GM23338 (cell line): Measurements from ENCODE around the gene AKAP13. TPM values are rescaled to one million over a fixed set of nuclear protein-coding genes. Genes with fewer than 3 reads are reported as not detected.
A peak's percentile ranks its signal among the peaks of the same experiment; 100 is the strongest.

Experiments
- ATAC-seq: fragments of 200-7000 bp; cut with Tn5 transposase; 3 replicates; pipeline ENCODE4 v1.9.1; 2020
- DNase-seq: peaks from one replicate; pipeline ENCODE4 v3.0.0-alpha.2; 2015; ENCODE audit warnings: low spot score
- H2AFZ ChIP-seq: fragments of 200-600 bp; sonication (generic); 2 replicates; pipeline ENCODE4 v1.8.0; 2016; ENCODE audit warnings: antibody characterized with exemption, mild to moderate bottlenecking, moderate library complexity
- H3F3A ChIP-seq: fragments of 200-600 bp; sonication (generic); replicated peaks from 2 replicates; pipeline ENCODE4 v1.8.0; 2017; ENCODE audit warnings: antibody characterized with exemption, mixed run types, low read depth
- H3K27ac ChIP-seq: fragments of 200-600 bp; sonication (generic); 2 replicates; pipeline ENCODE4 v1.6.1; 2016; ENCODE audit warnings: low read depth
- H3K27me3 ChIP-seq: fragments of 200-600 bp; sonication (generic); 2 replicates; pipeline ENCODE4 v1.8.0; 2016; ENCODE audit warnings: mild to moderate bottlenecking, mixed run types, moderate library complexity; ENCODE audit not compliant: insufficient read depth
- H3K36me3 ChIP-seq: fragments of 200-600 bp; sonication (generic); 2 replicates; pipeline ENCODE4 v1.8.0; 2016; ENCODE audit warnings: mild to moderate bottlenecking; ENCODE audit not compliant: insufficient read depth
- H3K4me1 ChIP-seq: fragments of 200-600 bp; sonication (generic); 2 replicates; pipeline ENCODE4 v1.8.0; 2016; ENCODE audit warnings: mild to moderate bottlenecking, moderate library complexity; ENCODE audit not compliant: insufficient read depth
- H3K4me2 ChIP-seq: fragments of 200-600 bp; sonication (generic); 2 replicates; pipeline ENCODE4 v1.7.1; 2017; ENCODE audit warnings: mixed run types
- H3K4me3 ChIP-seq: fragments of 200-600 bp; sonication (generic); 2 replicates; pipeline ENCODE4 v1.6.1; 2016; ENCODE audit warnings: mixed run types
- H3K79me2 ChIP-seq: fragments of 200-600 bp; sonication (generic); replicated peaks from 2 replicates; pipeline ENCODE4 v1.8.0; 2017; ENCODE audit warnings: mild to moderate bottlenecking; ENCODE audit not compliant: insufficient read depth
- H3K9me2 ChIP-seq: fragments of 200-600 bp; sonication (generic); 2 replicates; pipeline ENCODE4 v1.8.0; 2017; ENCODE audit not compliant: insufficient read depth
- H4K20me1 ChIP-seq: fragments of 200-600 bp; sonication (generic); replicated peaks from 2 replicates; pipeline ENCODE4 v1.8.0; 2017; ENCODE audit warnings: mild to moderate bottlenecking; ENCODE audit not compliant: insufficient read depth
- H3K27ac Mint-ChIP-seq: 2 replicates; pipeline ENCODE4 v1.8.0; 2020; ENCODE audit warnings: inconsistent platforms, mild to moderate bottlenecking, moderate library complexity, mixed read lengths
- H3K27me3 Mint-ChIP-seq: 3 replicates; pipeline ENCODE4 v1.8.0; 2022; ENCODE audit warnings: low read depth, mild to moderate bottlenecking, moderate library complexity, mixed read lengths, inconsistent platforms; ENCODE audit not compliant: insufficient read depth, poor library complexity
- H3K36me3 Mint-ChIP-seq: 3 replicates; pipeline ENCODE4 v1.8.0; 2021; ENCODE audit warnings: low read depth, mild to moderate bottlenecking, inconsistent platforms, moderate library complexity, mixed read lengths
- H3K4me1 Mint-ChIP-seq: 3 replicates; pipeline ENCODE4 v1.8.0; 2020; ENCODE audit warnings: mild to moderate bottlenecking, inconsistent platforms, mixed read lengths
- H3K4me3 Mint-ChIP-seq: 3 replicates; pipeline ENCODE4 v1.8.0; 2021; ENCODE audit warnings: moderate library complexity, mild to moderate bottlenecking, inconsistent platforms, mixed read lengths
- H3K9me3 Mint-ChIP-seq: 3 replicates; pipeline ENCODE4 v1.8.0; 2020; ENCODE audit warnings: moderate library complexity, mild to moderate bottlenecking, inconsistent platforms, mixed read lengths
- CREB1 ChIP-seq: fragments of 250-450 bp; sonication (Bioruptor Pico); IDR thresholded peaks from 2 replicates; pipeline ENCODE4 v1.5.0; 2020; ENCODE audit warnings: low read depth, mild to moderate bottlenecking, moderate library complexity
- CTCF ChIP-seq, 2 experiments: fragments of 200-600 bp in 1 of 2; sonication (generic) in 1 of 2; conservative IDR thresholded peaks; 2 replicates each; pipeline versions ENCODE4 v1.5.1 to v1.6.1; 2016 to 2017; ENCODE audit warnings: antibody characterized with exemption in 2 of 2, low read depth in 2 of 2, mild to moderate bottlenecking in 2 of 2, moderate library complexity in 1 of 2
- ETS1 ChIP-seq: IDR thresholded peaks from 2 replicates; pipeline ENCODE4 v1.6.1; 2016; ENCODE audit warnings: antibody characterized with exemption
- EZH2 ChIP-seq: fragments of 200-600 bp; sonication (generic); IDR thresholded peaks from one replicate; pipeline ENCODE4 v1.8.0; 2017; ENCODE audit warnings: antibody characterized with exemption, mild to moderate bottlenecking, low read depth; ENCODE audit not compliant: unreplicated experiment
- EZH2phosphoT487 ChIP-seq: fragments of 200-600 bp; sonication (generic); IDR thresholded peaks from one replicate; pipeline ENCODE4 v1.8.1; 2018; ENCODE audit warnings: antibody characterized with exemption; ENCODE audit not compliant: unreplicated experiment
- JUNB ChIP-seq: IDR thresholded peaks from one replicate; pipeline ENCODE4 v1.6.1; 2016; ENCODE audit warnings: antibody characterized with exemption; ENCODE audit not compliant: unreplicated experiment
- NANOG ChIP-seq: IDR thresholded peaks from 2 replicates; pipeline ENCODE4 v1.6.1; 2016; ENCODE audit warnings: antibody characterized with exemption, borderline replicate concordance
- POLR2AphosphoS5 ChIP-seq: IDR thresholded peaks from 2 replicates; pipeline ENCODE4 v1.6.1; 2016; ENCODE audit warnings: antibody characterized with exemption, low read depth
- STAT1 ChIP-seq: IDR thresholded peaks from one replicate; pipeline ENCODE4 v1.6.1; 2016; ENCODE audit warnings: antibody characterized with exemption; ENCODE audit not compliant: unreplicated experiment
- ZNF114 ChIP-seq: fragments of 250-450 bp; sonication (Bioruptor Pico); IDR thresholded peaks from 2 replicates; pipeline ENCODE4 v1.5.0; 2020; ENCODE audit warnings: mild to moderate bottlenecking, moderate library complexity
- ZNF331 ChIP-seq: fragments of 250-450 bp; sonication (Bioruptor Pico); IDR thresholded peaks from 2 replicates; pipeline ENCODE4 v1.5.0; 2020; ENCODE audit warnings: low read depth, mild to moderate bottlenecking, moderate library complexity
- polyA plus RNA-seq: library from polyadenylated mRNA; unstranded; fragments of >200 nt; fragmentation: Nextera tagmentation; extraction: Ambion mirVana; gene quantifications from 2 replicates; pipeline ENCODE4 v1.2.1, GENCODE V29; 2016
- total RNA-seq: library from RNA; depleted of rRNA; stranded (reverse); fragments of >200 nt; shearing (Covaris generic); gene quantifications from 2 replicates; pipeline ENCODE4 v1.2.3, GENCODE V29; 2014
- TF ChIP-seq, protein P1 (sequence below): IDR thresholded peaks from one replicate; pipeline ENCODE4 v1.6.1; 2018; ENCODE audit warnings: antibody characterized with exemption; ENCODE audit not compliant: unreplicated experiment
- TF ChIP-seq, protein P2 (sequence below): fragments of 250-450 bp; sonication (Bioruptor Pico); IDR thresholded peaks from 2 replicates; pipeline ENCODE4 v1.5.0; 2020; ENCODE audit warnings: mild to moderate bottlenecking, moderate library complexity

Gene AKAP13
- total and polyA plus RNA-seq, 2 experiments from 2014 or later: 46.2 to 60.7 TPM

GRCh38 chr15:85503151-85503799 lies 122.9 kb downstream of the AKAP13 start:
- H3K27me3 Mint-ChIP-seq: peaks cover 2% of the 10 kb centered on the region
- no peak overlapping the region for H3K27ac ChIP-seq
- peaks cover 25% of the 10 kb centered on the region for H3K4me1 ChIP-seq
- peak overlapping the region; percentile 17; the same call in 1 of the 2 replicates for H3K27ac Mint-ChIP-seq
- no peaks in the 10 kb centered on the region for H3K27me3 ChIP-seq
- H4K20me1 ChIP-seq: peaks cover 17% of the 10 kb centered on the region
- DNase-seq (no peak), ATAC-seq (no peak)
- no peak for TF ChIP-seq CTCF (conservative IDR thresholded peaks at IDR 0.05; ENCODE audit: low read depth in 2 of 2)
- TF ChIP-seq JUNB: no peak
- TF ChIP-seq ZNF331 (CRISPR knock-in tag): no peak
- no peak for TF ChIP-seq EZH2phosphoT487
- TF ChIP-seq STAT1: no peak
- TF ChIP-seq, protein P1, sequence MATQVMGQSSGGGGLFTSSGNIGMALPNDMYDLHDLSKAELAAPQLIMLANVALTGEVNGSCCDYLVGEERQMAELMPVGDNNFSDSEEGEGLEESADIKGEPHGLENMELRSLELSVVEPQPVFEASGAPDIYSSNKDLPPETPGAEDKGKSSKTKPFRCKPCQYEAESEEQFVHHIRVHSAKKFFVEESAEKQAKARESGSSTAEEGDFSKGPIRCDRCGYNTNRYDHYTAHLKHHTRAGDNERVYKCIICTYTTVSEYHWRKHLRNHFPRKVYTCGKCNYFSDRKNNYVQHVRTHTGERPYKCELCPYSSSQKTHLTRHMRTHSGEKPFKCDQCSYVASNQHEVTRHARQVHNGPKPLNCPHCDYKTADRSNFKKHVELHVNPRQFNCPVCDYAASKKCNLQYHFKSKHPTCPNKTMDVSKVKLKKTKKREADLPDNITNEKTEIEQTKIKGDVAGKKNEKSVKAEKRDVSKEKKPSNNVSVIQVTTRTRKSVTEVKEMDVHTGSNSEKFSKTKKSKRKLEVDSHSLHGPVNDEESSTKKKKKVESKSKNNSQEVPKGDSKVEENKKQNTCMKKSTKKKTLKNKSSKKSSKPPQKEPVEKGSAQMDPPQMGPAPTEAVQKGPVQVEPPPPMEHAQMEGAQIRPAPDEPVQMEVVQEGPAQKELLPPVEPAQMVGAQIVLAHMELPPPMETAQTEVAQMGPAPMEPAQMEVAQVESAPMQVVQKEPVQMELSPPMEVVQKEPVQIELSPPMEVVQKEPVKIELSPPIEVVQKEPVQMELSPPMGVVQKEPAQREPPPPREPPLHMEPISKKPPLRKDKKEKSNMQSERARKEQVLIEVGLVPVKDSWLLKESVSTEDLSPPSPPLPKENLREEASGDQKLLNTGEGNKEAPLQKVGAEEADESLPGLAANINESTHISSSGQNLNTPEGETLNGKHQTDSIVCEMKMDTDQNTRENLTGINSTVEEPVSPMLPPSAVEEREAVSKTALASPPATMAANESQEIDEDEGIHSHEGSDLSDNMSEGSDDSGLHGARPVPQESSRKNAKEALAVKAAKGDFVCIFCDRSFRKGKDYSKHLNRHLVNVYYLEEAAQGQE: no peak
- no peak for TF ChIP-seq EZH2
- TF ChIP-seq NANOG: no peak
- no peak for TF ChIP-seq ETS1
- TF ChIP-seq CREB1 (CRISPR knock-in tag): no peak
- no peak for TF ChIP-seq ZNF114 (CRISPR knock-in tag)
- TF ChIP-seq, protein P2, sequence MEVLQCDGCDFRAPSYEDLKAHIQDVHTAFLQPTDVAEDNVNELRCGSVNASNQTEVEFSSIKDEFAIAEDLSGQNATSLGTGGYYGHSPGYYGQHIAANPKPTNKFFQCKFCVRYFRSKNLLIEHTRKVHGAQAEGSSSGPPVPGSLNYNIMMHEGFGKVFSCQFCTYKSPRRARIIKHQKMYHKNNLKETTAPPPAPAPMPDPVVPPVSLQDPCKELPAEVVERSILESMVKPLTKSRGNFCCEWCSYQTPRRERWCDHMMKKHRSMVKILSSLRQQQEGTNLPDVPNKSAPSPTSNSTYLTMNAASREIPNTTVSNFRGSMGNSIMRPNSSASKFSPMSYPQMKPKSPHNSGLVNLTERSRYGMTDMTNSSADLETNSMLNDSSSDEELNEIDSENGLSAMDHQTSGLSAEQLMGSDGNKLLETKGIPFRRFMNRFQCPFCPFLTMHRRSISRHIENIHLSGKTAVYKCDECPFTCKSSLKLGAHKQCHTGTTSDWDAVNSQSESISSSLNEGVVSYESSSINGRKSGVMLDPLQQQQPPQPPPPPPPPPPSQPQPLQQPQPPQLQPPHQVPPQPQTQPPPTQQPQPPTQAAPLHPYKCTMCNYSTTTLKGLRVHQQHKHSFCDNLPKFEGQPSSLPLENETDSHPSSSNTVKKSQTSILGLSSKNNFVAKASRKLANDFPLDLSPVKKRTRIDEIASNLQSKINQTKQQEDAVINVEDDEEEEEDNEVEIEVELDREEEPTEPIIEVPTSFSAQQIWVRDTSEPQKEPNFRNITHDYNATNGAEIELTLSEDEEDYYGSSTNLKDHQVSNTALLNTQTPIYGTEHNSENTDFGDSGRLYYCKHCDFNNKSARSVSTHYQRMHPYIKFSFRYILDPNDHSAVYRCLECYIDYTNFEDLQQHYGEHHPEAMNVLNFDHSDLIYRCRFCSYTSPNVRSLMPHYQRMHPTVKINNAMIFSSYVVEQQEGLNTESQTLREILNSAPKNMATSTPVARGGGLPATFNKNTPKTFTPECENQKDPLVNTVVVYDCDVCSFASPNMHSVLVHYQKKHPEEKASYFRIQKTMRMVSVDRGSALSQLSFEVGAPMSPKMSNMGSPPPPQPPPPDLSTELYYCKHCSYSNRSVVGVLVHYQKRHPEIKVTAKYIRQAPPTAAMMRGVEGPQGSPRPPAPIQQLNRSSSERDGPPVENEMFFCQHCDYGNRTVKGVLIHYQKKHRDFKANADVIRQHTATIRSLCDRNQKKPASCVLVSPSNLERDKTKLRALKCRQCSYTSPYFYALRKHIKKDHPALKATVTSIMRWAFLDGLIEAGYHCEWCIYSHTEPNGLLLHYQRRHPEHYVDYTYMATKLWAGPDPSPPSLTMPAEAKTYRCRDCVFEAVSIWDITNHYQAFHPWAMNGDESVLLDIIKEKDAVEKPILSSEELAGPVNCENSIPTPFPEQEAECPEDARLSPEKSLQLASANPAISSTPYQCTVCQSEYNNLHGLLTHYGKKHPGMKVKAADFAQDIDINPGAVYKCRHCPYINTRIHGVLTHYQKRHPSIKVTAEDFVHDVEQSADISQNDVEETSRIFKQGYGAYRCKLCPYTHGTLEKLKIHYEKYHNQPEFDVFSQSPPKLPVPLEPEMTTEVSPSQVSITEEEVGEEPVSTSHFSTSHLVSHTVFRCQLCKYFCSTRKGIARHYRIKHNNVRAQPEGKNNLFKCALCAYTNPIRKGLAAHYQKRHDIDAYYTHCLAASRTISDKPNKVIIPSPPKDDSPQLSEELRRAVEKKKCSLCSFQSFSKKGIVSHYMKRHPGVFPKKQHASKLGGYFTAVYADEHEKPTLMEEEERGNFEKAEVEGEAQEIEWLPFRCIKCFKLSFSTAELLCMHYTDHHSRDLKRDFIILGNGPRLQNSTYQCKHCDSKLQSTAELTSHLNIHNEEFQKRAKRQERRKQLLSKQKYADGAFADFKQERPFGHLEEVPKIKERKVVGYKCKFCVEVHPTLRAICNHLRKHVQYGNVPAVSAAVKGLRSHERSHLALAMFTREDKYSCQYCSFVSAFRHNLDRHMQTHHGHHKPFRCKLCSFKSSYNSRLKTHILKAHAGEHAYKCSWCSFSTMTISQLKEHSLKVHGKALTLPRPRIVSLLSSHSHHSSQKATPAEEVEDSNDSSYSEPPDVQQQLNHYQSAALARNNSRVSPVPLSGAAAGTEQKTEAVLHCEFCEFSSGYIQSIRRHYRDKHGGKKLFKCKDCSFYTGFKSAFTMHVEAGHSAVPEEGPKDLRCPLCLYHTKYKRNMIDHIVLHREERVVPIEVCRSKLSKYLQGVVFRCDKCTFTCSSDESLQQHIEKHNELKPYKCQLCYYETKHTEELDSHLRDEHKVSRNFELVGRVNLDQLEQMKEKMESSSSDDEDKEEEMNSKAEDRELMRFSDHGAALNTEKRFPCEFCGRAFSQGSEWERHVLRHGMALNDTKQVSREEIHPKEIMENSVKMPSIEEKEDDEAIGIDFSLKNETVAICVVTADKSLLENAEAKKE: no peak
- no peak for TF ChIP-seq POLR2AphosphoS5
- no peak overlapping the region for H3K4me3 ChIP-seq
- H3K79me2 ChIP-seq: peaks cover 84% of the 10 kb centered on the region
- H3K36me3 Mint-ChIP-seq: no peaks in the 10 kb centered on the region
- H3K9me3 Mint-ChIP-seq: no peaks in the 10 kb centered on the region
- no peak overlapping the region for H2AFZ ChIP-seq
- H3K4me3 Mint-ChIP-seq: no peak overlapping the region
- peaks cover 37% of the 10 kb centered on the region for H3K4me1 Mint-ChIP-seq
- H3F3A ChIP-seq: no peaks in the 10 kb centered on the region
- no peaks in the 10 kb centered on the region for H3K36me3 ChIP-seq
- no peak overlapping the region for H3K4me2 ChIP-seq
- H3K9me2 ChIP-seq: no peaks in the 10 kb centered on the region
